HG02642 (cell line): ENCODE results near the gene DIPK1A.

Source experiments
- ATAC-seq: cut with Tn5 transposase; IDR thresholded peaks from one replicate; pipeline ENCODE4 v1.9.1; 2021; ENCODE audit warnings: mild to moderate bottlenecking; ENCODE audit not compliant: unreplicated experiment, poor library complexity

Gene DIPK1A

DNA sequence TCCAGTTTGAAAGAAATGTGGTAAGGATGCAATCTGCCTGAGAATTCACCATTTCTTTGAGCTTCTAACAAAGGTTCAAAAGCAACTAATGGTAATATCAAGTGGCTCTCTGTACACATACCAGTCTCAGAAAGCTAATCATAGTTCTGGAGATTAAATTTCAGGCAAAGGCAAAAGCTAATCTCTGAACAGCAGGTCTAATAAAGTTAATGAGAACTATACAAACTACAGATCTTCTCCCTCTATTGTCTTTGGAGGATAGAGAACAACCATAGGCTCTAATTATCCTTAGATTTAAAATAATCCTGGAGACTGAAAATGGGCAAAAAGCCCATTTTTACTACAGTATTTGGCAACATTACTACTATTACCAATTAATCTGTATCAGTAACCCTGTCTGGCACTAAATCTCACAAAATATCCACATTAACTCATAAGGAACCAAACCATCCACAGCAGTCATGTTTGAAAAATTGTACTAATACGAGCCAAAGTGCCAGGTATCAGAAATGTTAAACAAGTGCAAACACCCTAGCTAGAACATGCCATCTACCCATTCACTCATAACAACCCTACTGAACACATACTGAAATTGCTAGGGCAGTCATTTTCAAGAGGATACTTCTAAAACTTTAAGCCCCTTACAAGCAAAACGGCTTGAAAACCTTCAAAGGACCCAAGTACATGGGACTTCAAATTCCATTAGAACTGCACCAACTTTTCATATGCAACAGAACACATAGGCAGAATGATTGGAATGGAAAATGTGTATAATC, 4.8 kb downstream of the DIPK1A start:
- ATAC-seq: no peak

DNA sequence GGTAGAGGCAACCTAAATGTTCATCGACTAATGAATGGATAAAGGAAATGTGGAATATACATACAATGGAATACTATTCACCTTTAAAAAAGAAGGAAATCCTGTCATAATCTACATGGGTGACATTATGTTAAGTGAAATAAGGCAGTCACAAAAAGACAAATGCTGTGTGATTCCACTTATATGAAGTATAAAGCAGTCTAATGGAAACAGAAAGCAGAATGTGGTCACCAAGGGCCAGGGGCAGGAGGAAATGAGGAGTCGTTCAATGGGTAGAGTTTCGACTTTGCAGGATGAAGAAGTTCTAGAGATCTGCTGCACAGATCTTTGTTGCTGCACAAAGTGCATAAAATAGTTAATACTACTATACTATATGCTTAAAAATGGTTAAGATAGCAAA, 7.8 kb downstream of the DIPK1A start:
- peak; percentile 53 for ATAC-seq

DNA sequence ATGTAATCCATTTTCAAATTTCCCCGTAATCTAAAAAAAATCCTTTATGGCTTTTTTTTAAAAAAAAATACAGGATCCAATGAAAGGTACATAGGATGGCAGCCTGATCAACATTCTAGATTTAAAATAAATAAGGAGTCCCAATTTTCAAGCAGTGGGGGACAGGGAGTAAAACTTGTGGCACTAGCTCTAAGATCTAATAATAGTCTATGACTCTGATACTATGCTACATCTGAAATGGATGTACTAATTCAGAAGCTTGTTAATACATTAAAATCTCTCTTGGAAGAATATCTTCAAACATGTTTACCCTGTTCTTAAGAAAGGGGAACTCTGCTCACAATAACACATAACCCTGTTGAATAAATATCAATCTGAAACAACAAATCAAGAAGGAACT, 8.5 kb downstream of the DIPK1A start:
- no peak for ATAC-seq

DNA sequence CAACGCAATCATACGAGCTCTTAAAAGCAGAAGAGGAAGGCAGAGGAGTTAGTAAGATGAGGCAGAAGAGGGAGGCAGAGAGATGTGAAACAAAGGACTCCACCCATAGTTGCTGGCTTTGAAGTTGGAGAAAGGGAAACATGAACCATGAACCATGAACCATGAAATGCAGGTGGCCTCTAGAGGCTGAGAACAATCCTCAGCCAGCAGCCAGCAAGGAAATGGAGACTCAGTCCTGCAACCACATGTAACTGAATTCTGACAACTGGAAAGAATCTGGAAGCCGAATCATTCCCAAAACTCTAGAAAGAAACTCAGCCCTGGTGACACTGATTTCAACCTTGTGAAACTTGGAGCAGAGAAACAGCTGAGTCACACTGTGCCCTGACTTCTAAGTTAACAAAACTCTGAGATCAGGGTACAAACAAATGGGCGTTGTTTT, 10.1 kb downstream of the DIPK1A start:
- ATAC-seq: peak; percentile 83

DNA sequence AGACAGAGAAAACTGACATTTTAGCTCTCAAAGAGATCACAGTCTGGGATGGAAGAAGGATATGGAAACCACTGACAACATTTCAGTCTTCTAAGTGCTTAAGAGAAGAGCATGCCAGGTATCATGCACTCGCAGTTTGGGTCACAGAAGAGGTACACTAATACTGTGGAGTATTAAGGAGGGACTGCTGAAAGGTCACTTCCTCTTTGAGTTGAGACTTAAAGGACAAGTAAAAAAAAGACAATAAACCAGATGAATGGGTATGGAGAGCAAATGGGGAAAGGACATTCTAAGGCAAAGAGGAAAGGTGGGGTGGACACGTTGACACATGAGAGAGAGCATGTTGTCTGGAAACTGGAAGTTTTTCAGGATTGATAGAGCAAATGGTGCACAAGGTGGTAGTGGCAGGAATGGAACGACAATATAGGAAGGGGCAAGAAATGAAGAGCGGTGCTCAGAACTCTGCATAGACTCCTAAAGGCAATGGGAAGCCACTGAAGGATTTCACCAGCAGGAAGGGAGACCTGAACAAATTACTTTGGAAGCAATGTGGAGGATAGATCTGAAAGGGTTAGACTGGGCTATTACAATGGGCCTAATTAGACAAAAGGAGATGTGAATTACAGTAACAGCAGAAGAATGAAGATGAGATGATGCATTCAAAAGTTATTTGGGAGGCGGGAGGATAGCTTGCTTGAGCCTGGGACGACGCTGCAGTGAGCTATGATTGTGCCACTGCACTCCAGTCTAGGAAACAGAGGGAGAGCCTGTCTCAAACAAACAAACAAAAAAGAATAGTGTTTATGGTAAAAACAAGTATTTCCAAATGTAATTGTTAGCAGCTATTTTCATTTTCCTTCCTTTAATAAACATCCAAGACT, 11.1 kb downstream of the DIPK1A start:
- ATAC-seq: no peak

DNA sequence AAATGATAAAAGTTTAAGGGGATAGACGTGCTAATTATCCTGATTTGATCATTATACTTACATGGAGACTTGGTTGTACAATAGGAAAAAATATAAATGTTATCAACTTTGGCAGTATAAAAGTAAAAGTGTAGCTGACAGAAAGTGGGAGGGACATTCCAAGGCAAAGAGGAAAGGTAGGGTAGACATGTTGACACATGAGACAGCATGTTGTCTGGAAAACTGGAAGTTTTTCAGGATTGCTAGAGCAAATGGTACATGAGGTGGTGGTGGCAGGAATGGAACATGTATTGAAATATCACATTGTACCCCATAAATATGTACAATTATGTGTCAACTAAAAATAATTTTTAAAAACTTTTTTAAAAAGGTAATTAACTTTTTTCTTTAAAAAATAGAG, 13.2 kb downstream of the DIPK1A start:
- ATAC-seq: no peak

DNA sequence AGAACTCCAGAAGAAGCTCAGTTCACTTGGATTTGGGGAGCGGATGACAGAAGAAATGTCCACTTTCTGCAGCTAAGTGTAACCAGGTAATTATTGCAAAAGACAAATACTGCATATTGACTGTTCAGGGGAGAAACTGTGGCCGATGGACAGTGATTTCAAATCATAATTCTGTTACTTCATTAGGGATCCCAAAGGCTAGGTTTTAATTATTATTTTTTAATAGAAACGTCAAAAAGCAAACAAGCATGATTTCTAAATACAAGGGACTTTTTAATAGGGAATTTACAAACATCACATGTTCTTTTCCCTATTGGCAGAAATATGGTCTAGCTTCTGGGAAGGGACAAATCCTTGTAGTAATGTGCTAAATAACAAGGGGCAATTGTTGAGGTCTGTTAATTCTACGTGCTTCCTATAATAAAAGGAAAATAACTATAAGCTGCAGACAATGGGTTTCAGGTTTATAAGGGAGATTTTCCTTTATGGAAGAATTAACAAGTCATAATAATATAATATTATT, 15.5 kb downstream of the DIPK1A start:
- no peak for ATAC-seq

DNA sequence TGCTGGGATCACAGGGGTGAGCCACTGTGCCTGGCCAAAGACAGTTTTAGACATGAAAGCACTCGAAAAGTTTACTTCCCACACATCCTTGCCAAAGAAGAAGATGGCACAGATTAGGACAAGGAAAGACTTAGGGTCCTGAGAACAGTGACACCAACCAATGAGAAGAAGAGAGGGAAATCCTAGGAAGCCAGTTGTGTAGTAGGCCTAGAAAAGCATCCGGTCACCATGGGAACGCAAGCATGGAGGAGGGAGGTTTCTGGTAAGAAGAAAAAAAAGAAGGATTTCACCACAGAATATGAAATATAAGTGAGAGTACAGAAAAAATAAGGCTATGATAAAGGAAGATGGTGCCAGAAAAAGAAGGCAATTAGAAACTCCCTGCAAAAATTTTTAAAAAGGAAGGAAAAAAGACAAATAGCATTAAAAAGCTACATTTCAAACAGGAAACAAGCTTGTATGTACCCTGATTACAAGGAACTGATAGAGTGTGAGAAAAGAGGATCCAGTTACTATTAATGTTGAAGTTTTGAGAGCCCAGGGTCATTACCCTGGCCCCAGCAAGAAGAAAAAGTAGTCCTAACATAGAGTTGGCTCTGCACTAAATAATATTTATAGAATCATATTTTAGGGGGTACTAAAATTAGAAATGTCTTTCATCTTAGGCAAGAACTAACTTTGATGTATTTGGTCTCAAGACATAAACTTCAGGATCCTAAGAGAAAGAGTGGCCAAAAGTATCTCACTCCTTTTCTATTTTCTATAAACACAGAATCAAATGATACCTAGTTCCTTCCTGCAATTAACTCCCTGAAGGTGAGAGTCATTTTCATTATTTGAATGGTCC, 16.1 kb downstream of the DIPK1A start:
- peak; percentile 14 for ATAC-seq

DNA sequence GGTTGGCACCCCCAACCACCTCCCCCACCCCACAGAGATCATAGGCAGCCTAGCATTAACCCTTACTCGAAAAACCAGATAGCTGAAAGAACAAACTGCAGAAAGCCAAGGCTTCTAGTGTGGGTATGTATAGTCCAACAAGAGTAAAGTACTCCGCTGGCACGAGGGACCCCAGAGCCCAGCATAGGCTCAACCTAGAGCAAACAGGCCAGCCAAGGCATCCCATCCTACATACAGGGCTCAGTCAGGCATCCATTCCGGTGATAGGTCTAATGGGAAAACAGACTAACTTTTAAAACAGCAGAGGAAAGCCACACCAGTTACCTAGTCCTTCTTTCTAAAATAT, 17.8 kb downstream of the DIPK1A start:
- no peak for ATAC-seq

DNA sequence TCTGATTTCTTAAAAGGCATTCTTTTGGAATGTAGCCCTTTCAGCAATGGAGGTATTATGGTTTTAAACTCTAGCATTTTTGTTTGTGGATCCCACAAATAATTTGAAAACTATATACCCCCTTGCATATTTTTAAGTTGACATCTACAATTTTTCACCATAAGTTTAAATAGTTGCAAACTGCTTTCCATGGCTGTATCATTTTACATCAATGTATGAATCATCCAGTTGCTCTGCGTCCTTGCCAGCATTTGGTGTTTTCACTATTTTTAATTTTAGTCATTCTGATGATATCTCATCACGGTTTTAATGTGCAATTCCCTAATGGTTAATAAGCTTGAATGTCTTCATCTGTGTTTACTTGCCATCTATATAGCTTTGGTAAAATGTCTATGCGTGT, 20.7 kb downstream of the DIPK1A start:
- ATAC-seq: no peak

DNA sequence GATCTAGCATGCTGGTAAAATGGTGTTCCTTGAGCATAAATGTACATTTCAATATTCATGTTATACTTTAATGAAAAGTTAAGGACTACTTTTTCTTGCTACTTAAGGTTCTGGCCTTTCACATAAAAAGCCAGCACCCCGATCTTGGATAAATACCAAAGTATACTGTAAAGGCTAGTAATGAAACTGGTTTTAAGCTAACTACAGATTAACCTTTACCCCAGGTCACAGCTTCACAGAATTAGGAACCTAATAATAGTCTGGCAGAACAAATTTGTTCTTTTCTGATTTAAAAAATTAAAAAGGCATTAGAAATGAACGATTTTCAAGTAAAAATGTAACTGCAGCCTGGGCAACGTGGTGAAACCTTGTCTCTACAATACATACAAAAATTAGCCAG, 23.5 kb downstream of the DIPK1A start:
- ATAC-seq: no peak

DNA sequence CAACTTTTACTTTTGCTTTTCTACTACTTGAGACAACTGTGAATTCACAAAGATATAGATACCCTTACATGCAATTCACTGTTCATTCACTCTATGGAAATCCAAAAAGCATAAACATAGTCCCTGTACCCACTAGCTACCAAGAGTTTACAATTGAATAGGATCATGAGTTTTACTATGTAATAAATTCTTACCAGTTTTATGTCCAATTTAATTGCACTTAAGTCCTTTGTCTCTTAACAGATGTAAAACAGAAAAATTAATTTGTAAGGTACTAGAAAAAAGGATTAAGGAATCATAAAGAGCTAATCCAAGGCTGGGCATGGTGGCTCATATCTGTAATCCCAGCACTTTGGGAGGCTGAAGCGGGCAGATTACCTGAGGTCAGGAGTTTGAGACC, 24.4 kb downstream of the DIPK1A start:
- no peak for ATAC-seq

DNA sequence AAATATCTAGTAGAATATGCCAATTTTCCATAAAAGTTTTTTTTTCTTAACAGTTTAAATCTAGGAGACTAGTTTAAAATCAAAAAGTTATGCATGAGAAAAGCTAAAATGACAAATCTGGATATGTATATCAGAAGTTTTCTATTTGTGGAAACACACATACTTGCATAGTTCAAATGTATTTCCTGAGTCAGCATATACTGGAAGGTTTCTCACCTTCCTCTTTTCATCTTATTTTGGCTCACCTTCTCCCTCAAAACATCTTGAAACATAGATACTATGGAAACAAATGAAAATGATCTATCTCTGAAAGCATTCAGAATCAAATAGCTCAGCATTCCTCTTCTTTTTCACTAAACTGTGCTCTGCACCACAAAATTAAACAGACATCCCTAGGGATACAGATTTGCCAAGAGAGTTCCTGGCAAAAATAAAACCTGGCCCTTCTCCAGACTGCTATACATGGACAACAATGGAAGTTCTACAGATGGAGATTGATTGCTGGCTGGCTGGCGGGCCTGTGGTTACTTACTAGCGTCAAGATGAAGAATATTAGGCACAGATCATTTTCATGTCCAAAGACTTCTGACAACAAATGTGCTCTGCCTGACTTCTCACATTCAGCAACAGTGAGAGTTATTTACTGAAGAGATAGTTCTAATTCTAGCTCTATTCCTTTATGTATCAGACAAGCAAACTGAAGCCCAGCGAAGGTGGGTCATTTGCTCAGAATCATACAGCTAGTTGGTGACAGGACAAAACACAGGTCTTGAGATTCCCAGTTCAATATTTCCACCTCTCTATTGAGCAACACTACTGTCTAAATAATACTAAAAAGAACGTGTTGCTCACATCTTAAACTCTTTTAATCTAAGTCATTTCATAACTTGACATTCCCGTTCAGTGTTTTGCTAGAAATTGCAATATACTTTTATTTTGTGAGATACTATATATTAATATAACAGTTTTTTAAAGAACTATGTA, 26.6 kb downstream of the DIPK1A start:
- no peak for ATAC-seq

DNA sequence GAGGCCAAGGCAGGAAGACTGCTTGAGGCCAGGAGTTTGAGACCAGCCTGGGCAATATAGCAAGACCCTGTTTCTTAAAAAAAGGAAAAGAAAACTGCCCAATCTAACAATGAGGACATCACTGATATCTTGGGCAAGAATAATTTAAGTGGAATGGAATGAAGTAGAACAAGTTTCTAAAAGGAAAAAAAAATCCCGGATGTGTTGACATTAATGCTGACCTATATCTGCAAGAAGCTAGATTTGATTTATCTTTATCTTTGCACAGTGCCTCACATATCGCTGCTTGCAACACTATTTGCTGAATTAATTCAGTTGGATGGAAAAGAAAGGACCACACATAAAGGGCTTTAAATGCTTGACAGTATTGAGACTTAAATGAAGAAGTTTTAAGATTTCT, 27.8 kb downstream of the DIPK1A start:
- ATAC-seq: no peak

DNA sequence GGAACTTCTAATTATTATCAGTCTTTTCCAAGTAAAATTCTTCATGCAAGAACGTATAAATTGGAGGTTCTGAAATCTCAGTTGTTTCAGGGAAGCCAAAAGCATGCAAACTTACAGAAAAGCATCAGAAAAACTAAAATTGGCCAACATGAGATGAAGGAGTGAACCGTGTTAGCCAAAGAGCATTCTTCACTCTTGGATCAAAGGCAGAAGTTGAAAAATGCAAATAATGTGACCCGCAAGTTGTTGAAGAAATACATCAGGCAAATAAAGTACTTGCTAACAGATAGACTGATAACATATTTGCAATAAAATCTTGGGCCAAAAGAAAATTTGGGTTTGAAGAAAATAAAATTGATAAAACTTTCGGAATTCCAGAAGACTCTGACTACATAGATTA, 29.6 kb downstream of the DIPK1A start:
- ATAC-seq: no peak

DNA sequence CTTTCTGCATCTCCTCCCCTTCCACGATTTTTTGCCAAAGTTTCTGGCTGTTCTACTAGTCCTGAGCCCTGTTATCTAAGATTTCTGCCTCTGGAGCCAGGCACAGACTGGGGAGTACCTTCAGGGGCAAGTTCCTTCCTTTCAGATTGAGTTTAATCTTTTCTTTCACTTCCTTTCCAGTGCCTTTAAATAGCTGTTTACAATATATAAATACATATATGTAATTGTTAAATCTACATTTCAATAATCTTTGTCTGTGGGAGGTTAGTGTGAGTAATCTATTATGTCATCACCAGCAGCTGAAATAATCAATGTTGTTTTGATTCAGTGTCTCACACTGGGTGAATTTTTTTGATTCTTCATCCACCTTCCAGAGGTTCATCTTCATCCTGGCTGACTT, 31.8 kb downstream of the DIPK1A start:
- no peak for ATAC-seq

DNA sequence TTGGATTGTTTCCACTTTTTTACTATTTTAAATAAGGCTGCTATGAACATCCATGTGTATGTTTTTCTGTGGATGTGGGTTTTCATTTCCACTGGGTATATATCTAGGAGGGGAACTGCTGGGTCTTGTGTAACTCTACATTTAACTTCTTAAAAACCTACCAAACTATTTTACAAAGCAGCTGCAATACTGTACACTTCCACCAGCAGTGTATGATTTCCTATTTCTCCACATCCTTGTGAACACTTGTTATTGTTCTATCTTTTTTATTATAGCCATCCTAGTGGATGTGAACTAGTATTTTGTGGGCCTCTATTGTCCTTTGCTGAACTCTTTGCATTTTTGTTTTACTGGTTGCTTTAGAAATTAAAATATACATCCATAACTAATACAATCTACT, 33.4 kb downstream of the DIPK1A start:
- no peak for ATAC-seq

DNA sequence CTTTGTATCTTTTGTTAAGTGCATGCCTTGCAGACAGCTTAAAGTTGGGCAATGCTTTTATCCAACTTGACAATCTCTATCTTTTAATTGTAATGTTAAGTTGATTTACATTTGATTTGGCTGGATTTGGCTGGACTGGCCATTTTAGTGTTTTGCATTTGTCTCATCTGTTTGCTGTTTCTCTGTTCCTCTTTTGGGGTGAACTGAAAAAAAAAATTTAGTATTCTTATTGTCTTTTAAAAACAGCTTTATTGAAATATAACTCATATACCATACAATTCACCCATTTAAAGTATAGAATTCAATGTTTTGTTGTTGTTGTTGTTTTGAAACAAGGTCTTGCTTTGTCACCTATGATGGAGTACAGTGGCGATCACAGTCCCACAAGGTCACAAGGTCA, 34.4 kb downstream of the DIPK1A start:
- no peak for ATAC-seq

DNA sequence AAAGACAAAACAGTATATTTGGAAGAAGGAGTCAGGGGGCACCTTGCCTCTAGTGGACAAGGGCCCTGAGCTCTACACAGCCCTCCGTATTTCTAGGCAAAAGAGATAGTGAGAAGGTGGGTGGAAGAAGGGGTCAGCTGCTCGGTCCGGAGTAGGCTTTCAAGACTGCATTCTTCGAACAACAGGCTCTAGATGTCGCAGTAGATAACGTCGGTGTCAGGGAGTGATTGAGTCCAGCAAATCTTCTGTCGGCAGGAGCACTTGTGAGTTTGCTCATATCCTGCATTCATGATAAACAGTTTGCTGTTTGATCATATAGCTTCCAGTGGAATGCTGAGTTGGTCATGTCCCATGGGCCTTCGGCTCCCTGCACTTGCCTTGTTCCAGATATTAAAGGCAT, 36.8 kb downstream of the DIPK1A start:
- no peak for ATAC-seq
